MM.1S (cell line): ENCODE data around the gene CPS1.

Experiments used
- CTCF ChIP-seq: fragments of 300-600 bp; sonication (generic); IDR thresholded peaks from 2 replicates; pipeline ENCODE4 v1.5.1; 2016; ENCODE audit warnings: antibody characterized with exemption, low read length, mixed read lengths
- EZH2 ChIP-seq: fragments of 300-600 bp; sonication (generic); optimal IDR thresholded peaks from 2 replicates; pipeline ENCODE3; 2017; ENCODE audit warnings: low read depth, mild to moderate bottlenecking, antibody characterized with exemption, low read length, mixed read lengths

- TF ChIP-seq CTCF (no peak), EZH2 (no peak)
These were observed 114.7 kb downstream of the CPS1 start for GRCh38 chr2:210671065-210671464.
